Hepatocyte (in vitro differentiated cells): ENCODE results near the gene RABGGTA. TPM values are rescaled to one million over a fixed set of nuclear protein-coding genes. Genes with fewer than 3 reads are reported as not detected.

ENCODE experiments used
- DNase-seq: peaks from one replicate; pipeline ENCODE4 v3.0.0-alpha.2; 2016; ENCODE audit warnings: low spot score
- H2AFZ ChIP-seq: fragments of 200-600 bp; sonication (generic); 2 replicates; pipeline ENCODE4 v1.6.0; 2016; ENCODE audit warnings: antibody characterized with exemption, mild to moderate bottlenecking
- H3K27ac ChIP-seq: fragments of 200-600 bp; sonication (generic); 2 replicates; pipeline ENCODE4 v1.5.1; 2016; ENCODE audit warnings: mild to moderate bottlenecking
- H3K27me3 ChIP-seq: fragments of 200-600 bp; sonication (generic); 2 replicates; pipeline ENCODE4 v1.6.1; 2016
- H3K36me3 ChIP-seq: fragments of 200-600 bp; sonication (generic); replicated peaks from 2 replicates; pipeline ENCODE4 v1.5.1; 2016; ENCODE audit warnings: low read depth; ENCODE audit not compliant: insufficient read depth
- H3K4me1 ChIP-seq: fragments of 200-600 bp; sonication (generic); 2 replicates; pipeline ENCODE4 v1.5.1; 2016; ENCODE audit warnings: mild to moderate bottlenecking, moderate library complexity; ENCODE audit not compliant: insufficient read depth
- H3K4me2 ChIP-seq: fragments of 200-600 bp; sonication (generic); 2 replicates; pipeline ENCODE4 v1.6.0; 2016
- H3K4me3 ChIP-seq: fragments of 200-600 bp; sonication (generic); 2 replicates; pipeline ENCODE4 v1.5.1; 2016; ENCODE audit warnings: mild to moderate bottlenecking
- H3K79me2 ChIP-seq: fragments of 200-600 bp; sonication (generic); 2 replicates; pipeline ENCODE4 v1.6.0; 2017; ENCODE audit warnings: mild to moderate bottlenecking
- H3K9me2 ChIP-seq: fragments of 200-600 bp; sonication (generic); replicated peaks from 2 replicates; pipeline ENCODE4 v1.6.0; 2017; ENCODE audit warnings: mild to moderate bottlenecking; ENCODE audit not compliant: insufficient read depth
- H3K9me3 ChIP-seq: fragments of 200-600 bp; sonication (generic); 2 replicates; pipeline ENCODE4 v1.5.1; 2016; ENCODE audit warnings: low read depth, mild to moderate bottlenecking
- H4K20me1 ChIP-seq: fragments of 200-600 bp; sonication (generic); 2 replicates; pipeline ENCODE4 v1.6.0; 2016; ENCODE audit warnings: mild to moderate bottlenecking; ENCODE audit not compliant: insufficient read depth, poor library complexity, severe bottlenecking
- EZH2 ChIP-seq: fragments of 200-600 bp; sonication (generic); IDR thresholded peaks from 2 replicates; pipeline ENCODE4 v1.6.1; 2016; ENCODE audit warnings: antibody characterized with exemption, mild to moderate bottlenecking, borderline replicate concordance
- EZH2phosphoT487 ChIP-seq: fragments of 200-600 bp; sonication (generic); IDR thresholded peaks from one replicate; pipeline ENCODE4 v1.6.1; 2018; ENCODE audit warnings: antibody characterized with exemption, mild to moderate bottlenecking, low read depth, moderate library complexity; ENCODE audit not compliant: unreplicated experiment, severe bottlenecking
- WGBS: methylation state at CpG from one replicate; pipeline ENCODE4 v1.1.6; 2016; ENCODE audit warnings: low lambda C conversion rate; ENCODE audit errors: missing lambda C conversion rate; 5-methylcytosine and 5-hydroxymethylcytosine counted together
- polyA plus RNA-seq: library from polyadenylated mRNA; unstranded; fragments of >200 nt; fragmentation: Nextera tagmentation; extraction: Ambion mirVana; gene quantifications from 2 replicates; pipeline ENCODE4 v1.2.1, GENCODE V29; 2016
- total RNA-seq: library from RNA; depleted of rRNA; stranded (reverse); fragments of >200 nt; gene quantifications from 2 replicates; pipeline ENCODE4 v1.2.3, GENCODE V29; 2014
- TF ChIP-seq, protein P1 (sequence below): fragments of 200-600 bp; sonication (generic); IDR thresholded peaks from 2 replicates; pipeline ENCODE4 v1.5.1; 2016; ENCODE audit warnings: antibody characterized with exemption, mild to moderate bottlenecking; ENCODE audit not compliant: poor library complexity

The RABGGTA gene
- total and polyA plus RNA-seq, 2 experiments from 2014 or later = 18.2 to 36.0 TPM

GRCh38 chr14:24315807-24316596 lies 44.6 kb upstream of the RABGGTA start:
- no peaks in the 10 kb centered on the region for H3K36me3 ChIP-seq
- no peak overlapping the region for H3K4me3 ChIP-seq
- no peaks in the 10 kb centered on the region for H3K9me3 ChIP-seq
- no peaks in the 10 kb centered on the region for H3K4me1 ChIP-seq
- H3K9me2 ChIP-seq = no peaks in the 10 kb centered on the region
- peaks cover 10% of the 10 kb centered on the region for H3K27me3 ChIP-seq
- WGBS = 89% methylated on average over 64 of the region's 70 CpGs
- no peaks in the 10 kb centered on the region for H4K20me1 ChIP-seq
- no peak overlapping the region for H3K4me2 ChIP-seq
- no peak for DNase-seq
- H2AFZ ChIP-seq = no peak overlapping the region
- H3K79me2 ChIP-seq = no peaks in the 10 kb centered on the region
- H3K27ac ChIP-seq = no peak overlapping the region
- TF ChIP-seq EZH2 (no peak), EZH2phosphoT487 (no peak)
- TF ChIP-seq, protein P1, sequence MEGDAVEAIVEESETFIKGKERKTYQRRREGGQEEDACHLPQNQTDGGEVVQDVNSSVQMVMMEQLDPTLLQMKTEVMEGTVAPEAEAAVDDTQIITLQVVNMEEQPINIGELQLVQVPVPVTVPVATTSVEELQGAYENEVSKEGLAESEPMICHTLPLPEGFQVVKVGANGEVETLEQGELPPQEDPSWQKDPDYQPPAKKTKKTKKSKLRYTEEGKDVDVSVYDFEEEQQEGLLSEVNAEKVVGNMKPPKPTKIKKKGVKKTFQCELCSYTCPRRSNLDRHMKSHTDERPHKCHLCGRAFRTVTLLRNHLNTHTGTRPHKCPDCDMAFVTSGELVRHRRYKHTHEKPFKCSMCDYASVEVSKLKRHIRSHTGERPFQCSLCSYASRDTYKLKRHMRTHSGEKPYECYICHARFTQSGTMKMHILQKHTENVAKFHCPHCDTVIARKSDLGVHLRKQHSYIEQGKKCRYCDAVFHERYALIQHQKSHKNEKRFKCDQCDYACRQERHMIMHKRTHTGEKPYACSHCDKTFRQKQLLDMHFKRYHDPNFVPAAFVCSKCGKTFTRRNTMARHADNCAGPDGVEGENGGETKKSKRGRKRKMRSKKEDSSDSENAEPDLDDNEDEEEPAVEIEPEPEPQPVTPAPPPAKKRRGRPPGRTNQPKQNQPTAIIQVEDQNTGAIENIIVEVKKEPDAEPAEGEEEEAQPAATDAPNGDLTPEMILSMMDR = no peak

- Histone ChIP-seq H3K9me3 (no peaks in the 10 kb centered on the region), H3K4me1 (no peaks in the 10 kb centered on the region), H3K27me3 (peaks cover 10% of the 10 kb centered on the region), H3K79me2 (no peaks in the 10 kb centered on the region), H2AFZ (no peak overlapping the region), H3K36me3 (no peaks in the 10 kb centered on the region), H3K4me2 (no peak overlapping the region), H3K4me3 (no peak overlapping the region), H4K20me1 (no peaks in the 10 kb centered on the region), H3K9me2 (no peaks in the 10 kb centered on the region), H3K27ac (no peak overlapping the region)
- 91% methylated on average over 10 of the region's 10 CpGs for WGBS
- no peak for DNase-seq
- no peak for TF ChIP-seq EZH2phosphoT487
Measured at GRCh38 chr14:24315243-24315806, 43.9 kb upstream of the RABGGTA start.

DNA sequence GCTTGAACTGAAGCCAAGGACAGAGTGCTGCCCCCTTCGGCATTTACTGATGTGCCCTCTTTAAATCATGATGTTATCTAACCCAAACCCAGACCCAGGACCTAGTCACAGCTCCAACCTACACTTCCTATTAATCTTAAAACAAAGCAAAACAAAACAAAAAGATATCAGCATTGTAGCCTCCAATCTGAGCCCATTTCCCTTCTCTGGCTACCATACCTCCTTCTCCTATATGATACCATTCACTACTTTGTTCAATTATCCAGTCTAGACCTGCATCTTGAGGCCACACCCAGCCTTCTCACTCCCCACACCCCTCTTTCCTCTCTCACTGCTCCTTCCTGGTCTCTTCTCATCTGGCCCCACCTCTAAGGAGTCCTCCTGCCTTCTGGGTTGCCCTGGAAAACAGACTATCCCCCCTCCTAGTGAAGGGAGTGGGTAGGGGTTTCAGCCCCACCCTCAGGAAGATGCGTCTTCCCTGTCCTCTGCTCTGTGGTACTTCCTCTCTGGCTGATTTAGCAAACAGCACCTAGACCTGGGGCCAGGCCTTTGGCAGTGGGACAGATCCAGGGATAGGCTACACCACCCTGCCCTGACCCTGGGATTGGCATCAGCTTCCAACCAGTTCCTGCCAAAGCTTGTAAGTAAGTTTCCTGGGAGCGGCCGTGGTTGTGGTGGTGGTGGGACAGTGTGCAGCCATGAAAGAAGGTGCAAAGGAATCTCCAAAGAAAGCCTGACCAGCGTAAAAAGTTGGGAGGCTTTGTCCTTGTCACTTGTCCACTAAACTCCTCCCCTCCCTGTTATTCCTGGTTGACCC lies 43.2 kb upstream of the RABGGTA start:
- Histone ChIP-seq H3K4me2 (no peak overlapping the region), H3K79me2 (no peaks in the 10 kb centered on the region), H4K20me1 (no peaks in the 10 kb centered on the region), H3K27me3 (peaks cover 6% of the 10 kb centered on the region), H3K27ac (no peak overlapping the region), H2AFZ (no peak overlapping the region), H3K36me3 (no peaks in the 10 kb centered on the region), H3K9me2 (no peaks in the 10 kb centered on the region), H3K4me3 (no peak overlapping the region), H3K4me1 (no peaks in the 10 kb centered on the region), H3K9me3 (no peaks in the 10 kb centered on the region)
- WGBS = 90% methylated on average over 5 of the region's 5 CpGs
- DNase-seq = no peak
- TF ChIP-seq EZH2 (no peak), EZH2phosphoT487 (no peak)
- TF ChIP-seq, protein P1 = no peak

DNA sequence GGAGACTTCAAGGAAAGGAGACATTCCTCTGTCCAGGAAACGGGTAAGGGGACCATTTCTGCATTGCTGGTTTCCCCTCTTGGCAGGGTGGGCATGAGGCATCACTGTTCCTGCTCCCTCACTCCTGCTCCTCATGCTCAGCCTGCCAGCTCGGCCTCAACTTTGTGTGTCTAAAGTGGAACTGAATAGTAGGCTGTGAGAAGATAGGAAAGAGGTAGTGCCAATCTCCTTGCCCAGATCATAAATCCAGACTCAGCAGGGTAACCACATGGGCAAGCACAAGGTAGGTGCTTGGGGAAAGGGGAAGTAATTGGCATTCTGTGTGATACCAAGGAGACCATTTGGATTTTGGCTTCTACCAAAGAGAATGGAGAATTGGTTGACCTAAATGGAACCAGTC lies 42.5 kb upstream of the RABGGTA start:
- WGBS = 84% methylated on average over 2 of the region's 2 CpGs
- no peak overlapping the region for H2AFZ ChIP-seq
- H3K4me1 ChIP-seq = no peaks in the 10 kb centered on the region

More for the DNA sequence above, 42.5 kb upstream of the RABGGTA start:
- Histone ChIP-seq H3K9me3 (no peaks in the 10 kb centered on the region), H3K79me2 (no peaks in the 10 kb centered on the region), H4K20me1 (no peaks in the 10 kb centered on the region), H3K9me2 (no peaks in the 10 kb centered on the region), H3K27ac (no peak overlapping the region), H3K36me3 (no peaks in the 10 kb centered on the region), H3K4me2 (no peak overlapping the region), H3K27me3 (no peaks in the 10 kb centered on the region), H3K4me3 (no peak overlapping the region)
- TF ChIP-seq, protein P1 = no peak
- TF ChIP-seq EZH2 (no peak), EZH2phosphoT487 (no peak)
- no peak for DNase-seq
